Measurements from ENCODE around the gene IFFO2.
A peak's percentile ranks its signal among the peaks of the same experiment; 100 is the strongest.

Gene IFFO2

DNA sequence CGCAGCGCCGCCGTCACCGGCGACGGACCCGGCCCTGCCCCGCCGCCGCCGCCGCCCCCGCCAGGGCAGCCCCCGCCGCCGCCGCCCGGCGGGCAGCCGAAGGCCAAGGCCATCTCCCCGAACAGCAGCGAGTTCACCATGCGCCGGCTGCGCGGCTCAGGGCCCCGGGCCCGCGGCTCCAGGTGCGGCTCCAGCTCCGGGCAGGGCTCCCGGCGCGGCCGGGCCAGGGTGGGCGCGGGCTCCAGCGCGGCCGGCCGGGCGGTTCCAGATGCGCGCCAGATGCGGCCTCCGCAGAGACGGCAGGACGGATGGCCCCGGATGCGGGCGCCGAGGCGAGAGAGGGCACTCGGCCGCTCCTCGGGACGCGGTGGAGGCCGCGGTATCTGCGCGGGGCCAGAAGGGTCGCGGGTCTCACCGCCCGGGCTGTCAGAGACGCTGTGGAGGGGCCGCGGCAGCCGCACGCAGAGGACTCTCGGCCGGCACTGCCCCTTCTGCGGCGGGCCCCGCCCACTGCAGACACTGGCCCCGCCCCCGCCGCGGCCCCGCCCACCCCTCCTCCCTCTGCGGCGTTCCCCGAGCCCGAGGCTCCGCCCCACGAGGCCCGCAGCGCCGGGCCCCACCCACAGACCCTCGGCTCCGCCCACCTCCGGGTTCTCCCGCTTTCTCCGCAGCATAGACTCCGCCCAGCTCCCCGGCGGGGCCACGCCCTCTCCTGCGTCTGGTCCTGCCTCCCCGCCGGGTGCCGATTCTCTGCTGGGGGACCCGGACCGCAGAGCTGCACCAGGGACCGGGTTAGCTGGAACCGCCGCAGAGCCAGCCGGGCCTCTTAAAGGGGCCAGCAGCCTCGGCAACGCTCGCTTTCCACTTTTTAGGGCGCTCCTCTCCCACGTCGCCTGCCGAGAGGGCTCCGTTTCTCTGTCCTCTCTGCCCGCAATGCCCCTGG lies at the start of gene IFFO2:
Gene IFFO2, minus strand, starts transcription at position 484 of the 943 bp plus-strand sequence. Its CDS starts 344 bp downstream, at position 140.
- peak; percentile 82 to 94 for DNase-seq

DNA sequence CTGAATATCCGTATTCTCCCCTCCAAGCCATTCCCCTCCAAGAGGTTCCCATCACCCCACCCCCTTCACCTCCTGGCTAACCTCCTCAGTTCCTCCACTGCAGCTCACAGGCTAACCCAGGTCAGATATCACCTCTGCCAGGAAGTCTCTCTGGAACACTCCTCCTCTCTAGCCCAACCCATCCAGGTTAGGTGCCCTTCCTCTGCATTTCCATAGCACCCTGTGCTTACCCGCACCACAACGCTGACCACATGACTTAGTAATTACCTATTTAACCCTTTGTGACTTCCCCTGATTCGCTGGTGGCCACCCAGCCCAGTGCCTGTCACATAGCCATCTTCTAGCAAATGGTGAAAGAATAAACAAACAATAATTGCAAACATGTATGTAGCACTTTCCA lies 49.5 kb upstream of the IFFO2 start:
- DNase-seq: no peak

DNA sequence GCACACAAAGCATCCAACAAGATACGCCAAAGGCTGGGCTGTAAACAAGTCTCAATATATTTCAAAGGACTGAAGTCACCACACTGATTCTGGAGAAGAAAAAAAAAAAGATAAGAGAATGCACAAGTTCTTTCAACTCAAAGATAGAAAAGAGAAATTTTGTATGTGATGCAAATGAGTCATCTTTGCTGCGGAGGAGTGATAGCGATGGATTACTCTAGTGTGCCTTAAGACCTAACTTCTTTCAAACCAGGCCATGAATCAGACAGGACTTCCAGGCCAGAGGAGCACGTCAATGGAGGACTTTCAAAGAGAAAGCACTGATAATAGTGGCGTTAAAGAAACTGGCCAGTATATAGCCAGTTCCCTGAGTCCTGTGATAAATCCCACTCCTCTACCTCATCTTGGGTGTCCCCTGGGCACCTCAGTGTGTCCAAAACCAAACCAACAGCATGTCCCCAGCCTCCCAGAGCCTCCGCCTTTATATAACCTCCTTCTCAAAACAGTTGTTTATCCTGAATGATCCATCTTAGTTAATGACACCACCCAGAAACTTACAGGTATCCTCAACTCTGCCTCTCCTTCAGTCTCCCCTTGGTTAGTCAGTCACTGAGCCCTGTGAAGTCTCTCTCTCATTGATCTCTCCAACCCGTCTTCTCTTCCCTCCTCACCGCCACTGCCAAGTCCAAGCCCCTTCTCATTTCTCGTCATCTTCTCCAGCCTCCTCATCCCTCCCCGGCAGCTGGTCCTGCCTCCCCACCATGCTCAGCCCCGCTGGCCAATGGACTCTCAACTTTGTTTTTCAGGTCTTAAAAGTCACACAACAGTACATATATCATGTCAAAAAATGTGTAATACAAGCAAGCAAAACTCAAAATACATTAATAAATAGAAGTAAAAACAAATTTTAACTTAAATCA lies 47.2 kb upstream of the IFFO2 start:
- DNase-seq: no peak

DNA sequence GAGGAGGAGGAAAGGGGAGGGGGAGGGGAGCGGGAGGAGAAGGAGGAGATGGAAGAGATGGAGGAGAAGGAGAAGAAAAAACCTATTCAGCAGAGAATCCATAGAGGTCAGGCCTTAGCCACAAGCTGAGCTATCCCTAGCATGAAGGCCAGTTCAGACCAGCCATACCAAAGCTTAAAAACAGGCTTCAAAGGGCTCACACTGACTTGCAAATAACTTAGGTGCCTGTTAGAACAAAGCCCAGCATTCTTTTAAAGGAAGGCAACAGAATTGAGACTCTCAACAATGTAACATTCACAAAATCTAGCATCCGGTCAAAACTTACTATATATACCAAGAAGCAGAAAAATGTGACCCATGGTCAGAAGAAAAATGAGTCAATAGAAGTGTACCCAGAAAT lies 43.6 kb upstream of the IFFO2 start:
- no peak for DNase-seq

DNA sequence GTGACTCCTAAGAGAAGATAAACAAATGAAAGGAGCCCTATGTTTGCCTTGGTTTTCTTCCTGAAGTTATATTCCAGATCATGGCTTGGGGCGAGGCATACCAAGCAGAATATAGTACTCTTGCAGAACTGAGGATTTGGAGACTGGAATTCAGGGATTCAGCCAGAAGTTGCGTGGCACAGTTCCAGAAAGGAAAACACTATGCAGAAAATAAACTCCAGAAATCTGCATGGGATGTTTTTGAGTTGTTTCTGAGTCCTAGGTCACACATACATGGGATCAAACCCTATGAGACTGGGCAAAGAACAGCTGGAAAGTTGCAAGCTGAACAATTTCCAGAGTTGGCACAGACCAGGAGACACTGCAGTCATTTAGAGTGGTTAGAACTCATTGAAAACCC lies 42.9 kb upstream of the IFFO2 start:
- no peak for DNase-seq

DNA sequence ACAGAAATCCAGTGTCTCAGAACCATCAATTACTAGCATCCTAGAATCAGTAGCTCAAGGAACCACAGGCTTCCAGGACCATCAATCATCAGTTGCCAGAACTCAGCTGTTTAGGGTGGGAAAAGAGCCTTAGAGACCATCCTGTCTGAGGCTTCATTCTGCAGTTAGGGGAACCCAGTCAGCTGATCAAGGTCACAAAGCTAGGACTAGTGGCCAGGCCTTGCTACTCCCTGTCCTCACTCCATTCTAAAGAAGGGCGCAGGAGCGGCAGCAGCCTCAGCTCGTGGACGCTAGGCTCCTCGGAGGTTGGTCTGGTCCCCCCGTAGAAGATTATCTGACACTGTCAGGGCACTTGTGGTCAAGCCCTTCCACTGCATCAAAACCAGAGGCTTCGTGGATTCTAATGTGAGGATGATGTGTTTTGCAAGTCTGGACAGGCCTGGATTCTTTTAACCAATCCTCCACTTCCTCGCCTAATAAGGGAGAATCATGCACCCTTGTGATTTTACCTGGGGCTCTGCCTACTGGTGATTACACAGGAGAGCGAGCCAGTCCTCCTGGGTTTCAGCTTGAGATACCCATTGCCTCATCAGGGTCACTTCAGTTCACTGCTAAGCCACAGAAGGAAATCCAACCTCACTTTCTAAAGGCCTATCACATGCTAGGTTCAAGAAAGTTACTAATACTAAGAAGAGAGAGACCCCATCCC lies 41.7 kb upstream of the IFFO2 start:
- DNase-seq: no peak

DNA sequence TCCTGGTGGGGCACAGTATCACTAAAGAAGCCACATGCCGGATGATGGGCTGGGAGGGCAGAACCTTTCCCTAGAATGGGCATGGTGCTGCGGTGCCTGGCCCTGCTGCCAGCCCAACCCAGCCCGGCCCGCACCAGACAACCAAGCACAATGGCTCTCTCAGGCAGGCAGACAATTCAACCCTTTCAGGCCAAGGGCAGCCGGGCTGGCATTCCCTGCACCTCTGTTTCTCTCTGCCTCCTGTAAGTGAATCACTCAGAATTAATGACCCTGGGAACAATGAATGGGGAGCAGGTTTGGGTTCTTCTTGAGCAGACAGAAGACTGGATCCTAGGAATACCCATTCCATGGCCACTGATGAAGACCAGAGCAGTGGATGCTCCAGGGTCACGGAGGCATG lies 41.0 kb upstream of the IFFO2 start:
- no peak for DNase-seq

DNA sequence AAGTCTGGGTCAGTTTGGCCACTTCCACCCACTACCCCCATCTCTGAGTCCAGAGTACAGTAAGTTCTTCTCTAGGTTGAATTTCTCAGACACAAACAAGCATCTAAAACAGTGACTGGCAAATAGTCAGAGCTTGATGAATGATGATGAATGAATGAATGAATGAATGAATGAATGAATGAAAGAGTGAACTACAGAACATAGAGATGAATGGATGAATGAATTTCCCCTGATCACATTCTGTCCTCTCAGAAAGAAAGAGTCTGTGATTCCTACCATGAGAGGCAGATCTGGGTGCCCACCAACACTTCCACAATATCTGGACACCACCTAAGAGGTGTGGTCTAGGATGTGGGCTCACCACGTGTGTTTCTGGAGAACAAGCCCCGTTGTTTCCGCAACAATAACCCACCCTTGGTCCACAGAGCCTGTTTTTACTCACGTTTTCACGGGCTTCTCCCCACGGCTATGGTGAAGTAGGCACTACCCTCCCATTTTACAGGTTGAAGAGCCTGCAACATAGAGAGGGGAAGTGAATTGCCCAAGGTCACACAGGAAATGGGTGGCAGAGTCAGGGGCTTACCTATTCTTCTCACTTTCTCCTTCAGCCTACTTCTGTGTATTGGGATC lies 40.2 kb upstream of the IFFO2 start:
- DNase-seq: no peak

DNA sequence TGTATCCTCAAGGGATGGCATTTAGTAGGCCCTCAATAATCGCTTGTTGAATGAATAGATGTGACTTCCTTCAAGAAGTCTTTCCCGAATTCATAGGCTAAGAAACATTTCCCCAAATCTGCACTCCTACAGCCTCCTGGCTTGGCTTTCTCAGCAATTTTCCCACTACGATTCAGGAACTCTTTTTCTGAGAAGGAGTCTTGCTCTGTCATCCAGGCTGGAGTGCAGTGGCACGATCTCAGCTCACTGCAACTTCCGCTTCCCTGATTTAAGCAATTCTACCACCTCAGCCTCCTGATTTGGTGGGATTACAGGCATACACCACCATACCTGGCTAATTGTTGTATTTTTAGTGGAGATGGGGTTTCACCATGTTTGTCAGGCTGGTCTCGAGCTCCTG lies 37.9 kb upstream of the IFFO2 start:
- DNase-seq: no peak

DNA sequence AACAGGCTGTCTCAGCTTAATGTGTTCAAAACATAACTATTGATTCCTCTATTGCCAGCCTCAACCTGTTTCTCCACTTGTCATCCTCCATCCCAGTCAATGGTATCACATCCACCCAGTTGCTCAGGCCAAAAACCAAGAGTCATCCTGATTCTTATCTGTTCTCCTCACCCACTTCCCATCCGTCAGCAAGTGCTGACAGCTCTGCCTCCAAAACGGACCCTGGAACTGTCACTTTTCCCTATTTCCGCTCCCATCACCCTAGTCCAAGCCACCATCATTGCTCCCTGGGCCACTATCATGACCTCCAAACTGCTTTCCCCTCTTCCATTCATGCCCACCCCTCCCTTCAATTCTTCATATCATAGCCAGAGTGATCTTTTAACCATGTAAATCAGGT lies 36.2 kb upstream of the IFFO2 start:
- DNase-seq: no peak

DNA sequence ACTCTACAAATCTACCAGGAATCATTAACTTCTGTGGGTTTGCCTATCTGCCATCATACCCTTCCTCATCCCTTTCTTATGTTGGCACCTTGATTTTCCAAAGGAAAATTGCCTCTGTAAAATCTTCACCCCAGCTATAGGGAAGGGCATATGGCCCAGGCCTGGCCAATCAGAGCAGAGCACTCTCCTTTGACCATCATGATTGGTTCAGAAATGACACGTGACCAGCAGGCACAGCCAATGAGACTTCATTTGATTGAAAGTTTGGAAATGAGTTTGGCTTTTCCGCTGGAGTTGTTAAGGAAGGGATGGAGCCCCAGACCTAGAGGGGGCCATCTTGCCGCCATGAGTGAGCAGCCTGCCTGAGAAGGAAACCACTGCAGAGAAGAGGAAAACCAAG lies 35.1 kb upstream of the IFFO2 start:
- no peak for DNase-seq

DNA sequence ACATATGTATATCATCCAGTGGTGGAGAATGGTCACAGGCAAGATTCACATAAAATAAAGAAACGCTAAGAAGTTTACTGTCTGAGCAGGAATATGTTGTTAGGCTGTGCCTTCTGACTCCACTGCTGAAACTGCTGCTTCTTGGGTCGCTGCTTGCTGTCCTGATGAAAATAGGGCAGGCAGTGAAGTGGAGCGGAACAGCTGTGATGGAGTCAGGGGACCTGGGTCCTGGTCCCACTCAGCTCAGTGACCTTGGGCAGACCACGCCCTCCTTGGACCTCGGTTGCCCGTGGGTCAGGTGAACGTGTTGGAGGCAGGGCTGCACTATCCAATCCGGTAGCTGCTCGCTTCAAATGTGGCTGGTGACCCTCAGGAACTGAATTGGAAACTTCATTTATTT lies 33.4 kb upstream of the IFFO2 start:
- no peak for DNase-seq

DNA sequence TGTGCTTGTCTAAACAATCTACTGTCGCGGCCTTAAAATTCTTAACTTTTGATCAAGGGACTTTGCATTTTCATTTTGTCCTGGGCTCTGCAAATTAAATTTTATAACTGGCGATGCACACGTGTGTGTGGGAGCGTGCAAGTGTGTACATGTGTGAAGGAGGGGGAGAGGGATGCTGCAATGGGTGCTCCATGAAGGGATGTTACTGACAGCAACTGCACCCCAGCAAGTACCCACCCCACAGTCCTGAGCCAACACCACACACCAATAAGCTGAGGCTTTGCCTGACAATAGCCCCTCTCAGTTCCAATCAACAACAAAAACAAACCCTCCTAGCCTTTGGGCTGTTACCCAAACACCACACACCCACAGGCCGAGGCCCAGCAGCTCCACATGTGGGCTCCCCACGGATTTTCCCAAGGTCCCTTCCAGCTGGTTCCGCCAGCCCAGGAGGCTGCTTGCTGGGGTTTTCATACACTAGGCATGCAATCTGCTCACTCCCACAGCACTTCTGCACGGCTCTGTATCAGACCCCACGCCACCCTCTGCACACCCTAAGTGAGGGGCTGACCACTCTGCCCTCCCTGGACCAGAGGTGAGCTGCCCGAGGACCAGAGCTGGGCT lies 32.8 kb upstream of the IFFO2 start:
- DNase-seq: no peak

DNA sequence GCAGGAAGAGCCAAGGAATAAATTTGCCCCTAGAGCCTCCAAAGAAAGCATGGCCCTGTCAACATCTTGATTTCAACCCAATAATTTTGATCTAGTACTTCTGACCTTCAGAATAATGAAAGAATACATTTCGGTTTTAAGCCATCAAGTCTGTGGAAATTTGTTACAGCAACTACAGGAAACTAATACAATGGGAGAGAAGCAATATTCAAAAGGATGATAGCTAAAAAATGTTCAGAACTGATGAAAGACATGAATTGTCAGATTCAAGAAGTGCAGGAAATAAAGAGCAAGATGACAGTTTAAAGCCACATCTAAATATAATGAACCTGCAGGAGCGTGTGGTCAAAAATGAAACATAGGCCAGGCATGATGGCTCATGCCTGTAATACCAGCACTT lies 24.8 kb upstream of the IFFO2 start:
- no peak for DNase-seq

DNA sequence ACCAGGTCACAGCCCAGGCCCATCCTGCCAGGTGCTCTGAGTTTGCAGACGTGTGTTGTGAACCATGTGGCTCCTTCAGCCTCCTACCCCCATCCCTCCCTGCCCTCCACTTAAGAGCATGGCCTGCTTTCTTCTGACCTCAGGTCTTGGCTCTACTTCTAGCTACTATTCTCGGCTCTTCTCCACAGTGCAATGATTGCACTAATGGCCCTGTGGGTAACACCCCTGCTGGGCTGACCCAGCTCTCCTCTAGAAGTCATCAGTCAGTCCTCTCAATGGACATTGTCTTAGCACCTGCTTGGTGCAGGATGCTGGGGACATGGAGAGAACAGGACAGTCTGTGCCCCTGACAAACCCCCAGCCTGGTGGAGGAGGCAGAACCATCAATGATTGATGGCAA lies 22.2 kb upstream of the IFFO2 start:
- no peak for DNase-seq

DNA sequence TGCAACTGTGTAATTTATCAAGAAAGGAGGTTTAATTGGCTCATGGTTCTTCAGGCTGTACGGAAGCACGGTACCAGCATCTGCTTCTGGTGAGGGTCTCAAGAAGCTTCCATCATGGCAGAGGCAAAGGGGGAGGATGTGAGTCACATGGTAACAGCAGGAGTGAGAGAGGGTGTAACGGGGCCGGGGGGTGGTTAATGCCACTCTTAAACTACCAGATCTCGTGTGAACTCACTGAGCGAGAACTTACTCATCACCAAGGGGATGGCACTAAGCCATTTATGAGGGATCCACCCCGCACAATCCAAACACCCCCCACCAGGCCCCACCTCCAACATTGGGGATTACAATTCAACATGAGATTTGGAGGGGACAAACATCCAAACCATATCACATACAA lies 21.0 kb upstream of the IFFO2 start:
- no peak for DNase-seq

DNA sequence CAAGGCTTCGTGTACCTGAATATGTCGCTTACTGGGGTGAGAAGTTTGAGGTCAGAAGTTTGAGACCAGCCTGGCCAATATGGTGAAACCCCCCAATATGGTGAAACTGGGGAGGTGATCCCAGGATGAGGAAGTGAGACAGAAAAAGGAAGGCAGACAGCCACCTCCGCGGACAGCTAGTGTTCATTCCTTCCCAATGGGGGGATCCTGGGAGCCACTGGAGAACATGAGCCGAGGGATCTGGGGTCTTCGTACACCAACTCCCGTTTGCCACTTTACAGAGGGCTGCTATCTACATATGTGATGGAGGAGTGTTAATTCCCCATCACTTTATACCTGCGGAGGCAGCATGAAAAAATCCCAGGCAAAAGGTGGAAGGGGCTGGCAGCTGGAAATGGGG lies 19.6 kb upstream of the IFFO2 start:
- DNase-seq: no peak

DNA sequence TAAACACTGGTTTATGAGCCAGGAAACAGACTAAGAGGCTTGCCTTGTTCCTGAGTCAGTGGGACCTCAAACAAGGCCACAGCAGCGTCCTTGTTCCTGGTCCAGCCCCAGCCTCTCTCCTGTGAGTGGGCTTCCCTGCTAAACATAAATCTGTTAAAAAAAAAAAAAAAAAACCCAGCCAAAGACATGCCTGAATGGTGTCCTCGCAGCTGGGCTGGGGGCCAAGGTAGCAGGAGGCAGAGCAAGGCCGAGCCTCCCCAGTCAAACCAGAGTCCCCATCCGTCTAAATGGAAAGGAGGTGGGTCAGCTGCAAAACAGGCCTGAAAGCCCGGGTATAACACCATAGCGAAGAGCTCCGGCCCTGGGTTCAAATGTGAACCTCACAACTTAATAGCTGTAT lies 18.1 kb upstream of the IFFO2 start:
- DNase-seq: no peak

DNA sequence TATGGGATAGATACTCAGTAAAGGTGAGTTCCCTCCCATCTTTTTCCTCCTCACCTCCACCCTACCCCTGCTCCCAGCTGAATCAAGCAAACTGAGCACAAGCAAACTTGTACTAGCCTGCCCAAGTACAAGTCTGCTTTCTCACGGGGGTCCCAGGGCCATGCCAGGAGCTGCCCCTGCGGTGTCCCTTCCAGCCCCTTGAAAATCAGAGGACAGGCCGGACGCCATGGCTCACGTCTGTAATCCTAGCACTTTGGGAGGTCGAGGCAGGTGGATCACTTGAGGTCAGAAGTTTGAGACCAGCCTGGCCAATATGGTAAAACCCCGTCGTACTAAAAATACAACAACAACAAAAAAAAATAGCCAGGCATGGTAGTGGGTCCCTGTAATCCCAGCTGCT lies 17.5 kb upstream of the IFFO2 start:
- no peak for DNase-seq

DNA sequence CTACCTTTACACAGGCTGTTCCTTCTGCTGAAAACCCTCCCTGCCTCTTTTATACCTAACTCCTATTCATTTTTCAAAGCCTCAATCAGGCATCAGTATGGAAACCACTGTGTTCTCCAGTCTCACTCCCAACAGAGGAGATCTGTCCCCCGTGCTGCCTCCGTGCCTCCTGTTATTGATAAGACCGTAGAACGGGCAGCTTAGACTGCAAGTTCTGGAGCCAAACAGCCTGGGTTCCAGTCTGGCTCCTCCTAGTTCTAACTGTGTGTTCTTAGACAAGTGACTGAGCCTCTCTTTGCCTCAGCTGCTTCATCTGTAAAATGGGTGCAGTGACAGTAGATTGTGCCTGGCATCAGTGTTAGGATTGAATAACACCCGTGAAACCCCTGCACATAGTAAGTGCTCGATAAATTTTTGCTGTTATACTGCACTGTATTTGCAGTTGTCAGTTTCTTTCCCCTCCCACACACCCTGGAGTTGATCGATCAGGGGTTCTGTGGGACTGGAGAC lies 17.0 kb upstream of the IFFO2 start:
- DNase-seq: no peak

DNA sequence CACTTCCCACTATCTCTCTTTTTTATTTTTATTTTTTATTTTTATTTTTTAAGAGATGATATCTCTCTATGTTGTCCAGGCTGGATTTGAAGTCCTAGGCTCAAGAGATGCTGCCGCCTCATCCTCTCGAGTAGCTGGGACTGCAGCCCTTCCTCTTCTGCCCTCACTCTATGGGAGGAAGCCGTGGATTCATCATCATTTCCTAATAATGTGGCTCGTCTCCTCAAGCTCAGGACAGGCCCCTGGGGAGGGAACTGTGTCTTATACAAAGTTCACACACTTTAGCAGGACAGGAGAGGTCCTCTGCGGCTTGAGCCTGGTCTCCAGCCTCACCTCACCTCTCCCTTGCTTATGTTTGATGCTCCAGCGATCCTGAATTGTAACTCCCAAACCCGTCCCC lies 16.5 kb upstream of the IFFO2 start:
- DNase-seq: no peak

DNA sequence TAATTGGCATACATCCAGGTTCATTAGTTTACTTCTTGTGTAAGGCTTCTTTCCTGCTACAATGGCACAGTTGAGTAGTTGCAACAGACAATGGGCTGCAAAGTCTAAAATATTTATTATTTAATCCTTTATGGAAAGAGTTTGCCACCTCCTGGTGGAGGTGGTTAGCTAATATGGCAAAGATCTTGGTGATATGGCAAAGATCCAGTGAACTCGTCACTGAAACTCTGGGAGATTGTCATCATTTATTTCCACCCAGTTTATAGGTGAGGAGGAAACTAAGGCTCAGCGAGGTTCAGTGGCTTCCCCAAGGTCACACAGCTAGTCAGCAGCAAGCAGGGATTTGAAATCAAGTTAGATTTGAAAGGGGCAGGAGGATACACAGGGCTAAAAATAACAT lies 16.1 kb upstream of the IFFO2 start:
- no peak for DNase-seq

All from NCI-H446 (cell line).